ENCODE data around the gene MBLAC1. TPM values are rescaled to one million over a fixed set of nuclear protein-coding genes. Genes with fewer than 3 reads are reported as not detected.

MBLAC1 gene
- total RNA-seq, 1 experiment from 2014 or later: 0.70 TPM

DNA sequence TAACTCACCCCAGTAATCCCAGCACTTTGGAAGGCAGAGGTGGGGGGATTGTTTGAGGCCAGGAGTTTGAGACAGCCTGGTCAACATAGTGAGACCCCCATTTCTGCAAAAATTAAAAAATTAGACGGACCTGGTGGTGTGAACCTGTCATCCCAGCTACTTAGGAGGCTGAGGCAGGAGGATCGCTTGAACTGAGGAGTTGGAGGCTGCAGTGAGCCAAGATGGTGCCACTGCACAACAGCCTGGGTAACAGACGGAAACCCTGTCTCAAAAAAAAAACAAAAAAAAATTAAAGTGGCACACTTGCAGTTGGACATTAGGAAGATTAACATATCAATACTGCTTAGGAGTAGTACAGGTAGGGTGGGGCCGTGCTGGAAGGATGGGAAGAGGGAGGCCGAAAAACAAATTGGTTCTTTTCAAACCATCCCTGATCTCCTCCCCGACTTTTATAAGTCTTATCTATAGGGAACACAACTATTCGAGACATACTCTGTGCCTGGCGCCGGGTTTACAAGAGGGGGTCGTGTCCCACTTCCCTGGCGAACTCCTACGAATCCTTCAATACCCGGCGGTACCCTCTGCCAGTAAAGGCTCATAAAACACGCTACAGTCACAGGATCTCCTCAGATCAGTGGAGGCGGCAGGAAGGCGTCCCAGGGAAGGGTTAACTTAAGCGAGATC, 8.2 kb upstream of the MBLAC1 start:
- POLR2A ChIA-PET (ENCODE audit: unreplicated experiment): no interaction called here
- TF ChIP-seq EZH2 (IDR thresholded peaks at IDR 0.05; ENCODE audit: low read depth): no peak
- TF ChIP-seq, protein P1, sequence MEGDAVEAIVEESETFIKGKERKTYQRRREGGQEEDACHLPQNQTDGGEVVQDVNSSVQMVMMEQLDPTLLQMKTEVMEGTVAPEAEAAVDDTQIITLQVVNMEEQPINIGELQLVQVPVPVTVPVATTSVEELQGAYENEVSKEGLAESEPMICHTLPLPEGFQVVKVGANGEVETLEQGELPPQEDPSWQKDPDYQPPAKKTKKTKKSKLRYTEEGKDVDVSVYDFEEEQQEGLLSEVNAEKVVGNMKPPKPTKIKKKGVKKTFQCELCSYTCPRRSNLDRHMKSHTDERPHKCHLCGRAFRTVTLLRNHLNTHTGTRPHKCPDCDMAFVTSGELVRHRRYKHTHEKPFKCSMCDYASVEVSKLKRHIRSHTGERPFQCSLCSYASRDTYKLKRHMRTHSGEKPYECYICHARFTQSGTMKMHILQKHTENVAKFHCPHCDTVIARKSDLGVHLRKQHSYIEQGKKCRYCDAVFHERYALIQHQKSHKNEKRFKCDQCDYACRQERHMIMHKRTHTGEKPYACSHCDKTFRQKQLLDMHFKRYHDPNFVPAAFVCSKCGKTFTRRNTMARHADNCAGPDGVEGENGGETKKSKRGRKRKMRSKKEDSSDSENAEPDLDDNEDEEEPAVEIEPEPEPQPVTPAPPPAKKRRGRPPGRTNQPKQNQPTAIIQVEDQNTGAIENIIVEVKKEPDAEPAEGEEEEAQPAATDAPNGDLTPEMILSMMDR (conservative IDR thresholded peaks at IDR 0.05): no peak
- Histone ChIP-seq H3K27ac (no peak overlapping the region; the same call in 1 of the 2 replicates), H3K4me2 (peak overlapping the region; percentile 87), H2AFZ (peak overlapping the region; percentile 89), H3K27me3 (ENCODE audit: insufficient read depth, low read depth) (no peaks in the 10 kb centered on the region), H4K20me1 (ENCODE audit: insufficient read depth) (no peaks in the 10 kb centered on the region), H3K4me1 (replicated peaks; ENCODE audit: insufficient read depth) (peaks cover 5% of the 10 kb centered on the region; the same call in 1 of the 2 replicates), H3K36me3 (ENCODE audit: low read depth) (no peaks in the 10 kb centered on the region), H3K9me3 (ENCODE audit: insufficient read depth, low read depth) (no peaks in the 10 kb centered on the region), H3K9me2 (ENCODE audit: insufficient read depth) (no peaks in the 10 kb centered on the region), H3F3A (ENCODE audit: insufficient read depth, low read depth) (no peaks in the 10 kb centered on the region; the same call in 1 of the 2 replicates), H3K4me3 (peak overlapping the region; percentile 76), H3K79me2 (ENCODE audit: low read depth) (no peaks in the 10 kb centered on the region)
- intact Hi-C loops (cut with micrococcal nuclease; ENCODE audit: unreplicated experiment): loop anchor here (1.0 kb wide), 1 partner anchor 17 kb away; the partner anchor contains the start of genes AP4M1 and MCM7
- no peak for DNase-seq
- CTCF ChIA-PET: no interaction called here
- BruUV-seq (replicated peaks): TSS peak; percentile 44

DNA sequence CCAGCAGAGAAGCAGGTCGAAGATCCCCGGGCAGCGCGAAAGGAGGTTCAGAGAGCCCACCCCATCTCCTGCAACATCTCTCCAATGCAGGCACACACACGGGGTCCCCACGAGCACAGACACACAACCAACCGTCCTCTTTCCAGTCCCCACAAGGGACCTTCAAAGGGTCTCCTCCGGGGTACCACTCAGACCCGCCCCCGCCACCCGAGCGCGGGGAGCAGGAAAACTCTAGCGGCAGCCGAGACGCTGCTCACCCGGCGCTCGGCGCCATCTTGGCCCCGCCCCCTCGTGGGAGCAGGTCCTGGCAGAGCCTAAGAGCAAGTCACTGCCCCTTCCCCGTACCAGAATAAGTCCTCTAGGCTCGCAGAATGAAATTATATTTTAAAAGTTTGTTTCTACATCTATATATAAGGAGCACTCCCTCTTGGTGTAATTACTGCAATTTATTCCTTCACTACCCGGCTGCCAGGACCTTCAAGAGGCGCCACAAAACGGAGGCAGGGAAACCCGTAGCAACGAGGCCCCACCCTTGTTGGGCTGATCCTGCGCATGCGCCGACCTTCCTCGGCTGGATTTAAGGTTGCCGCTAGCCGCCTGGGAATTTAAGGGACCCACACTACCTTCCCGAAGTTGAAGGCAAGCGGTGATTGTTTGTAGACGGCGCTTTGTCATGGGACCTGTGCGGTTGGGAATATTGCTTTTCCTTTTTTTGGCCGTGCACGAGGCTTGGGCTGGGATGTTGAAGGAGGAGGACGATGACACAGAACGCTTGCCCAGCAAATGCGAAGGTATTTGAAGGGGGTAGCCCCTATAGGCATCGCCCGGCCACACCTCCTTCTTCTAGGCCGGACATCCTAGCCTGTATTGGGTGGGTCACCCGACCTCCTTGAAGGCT, 7.4 kb upstream of the MBLAC1 start, which contains the start of the genes CNPY4 and TAF6:
TSS of gene CNPY4 (plus strand) at position 563 of the 898 bp plus-strand sequence. CDS start at position 674, 111 bp downstream.
TSS of gene TAF6 (minus strand) at position 287 of the 898 bp plus-strand sequence. CDS start 5,149 bp downstream, outside the sequence.
- H3K9me2 ChIP-seq (ENCODE audit: insufficient read depth): no peaks in the 10 kb centered on the region
- H3K79me2 ChIP-seq (ENCODE audit: low read depth): no peaks in the 10 kb centered on the region
- peak within 1 kb of the TSS; percentile 89 for H2AFZ ChIP-seq
- no peaks in the 10 kb centered on the region for H3K9me3 ChIP-seq (ENCODE audit: insufficient read depth, low read depth)
- peaks cover 5% of the 10 kb centered on the region; the same call in 1 of the 2 replicates for H3K4me1 ChIP-seq (replicated peaks; ENCODE audit: insufficient read depth)
- BruUV-seq (replicated peaks): no TSS peak
- peak within 1 kb of the TSS; percentile 87 for H3K4me2 ChIP-seq
- intact Hi-C loops (cut with micrococcal nuclease; ENCODE audit: unreplicated experiment): loop anchor here (1.0 kb wide), 1 partner anchor 18 kb away; the partner anchor contains the start of genes AP4M1 and MCM7
- ChIA-PET POLR2A (ENCODE audit: unreplicated experiment) (interaction anchor here (0.6 kb wide), 1 partner anchor 25 kb away, joined by 3 read pairs; no protein-coding TSS in a partner anchor), CTCF (no interaction called here)
- no peaks in the 10 kb centered on the region; the same call in 1 of the 2 replicates for H3F3A ChIP-seq (ENCODE audit: insufficient read depth, low read depth)
- DNase-seq: peak; percentile 86 to 96
- H4K20me1 ChIP-seq (ENCODE audit: insufficient read depth): no peaks in the 10 kb centered on the region
- no peaks in the 10 kb centered on the region for H3K27me3 ChIP-seq (ENCODE audit: insufficient read depth, low read depth)
- H3K4me3 ChIP-seq: peak within 1 kb of the TSS; percentile 76
- TF ChIP-seq, protein P1 (conservative IDR thresholded peaks at IDR 0.05): no peak
- TF ChIP-seq EZH2 (IDR thresholded peaks at IDR 0.05; ENCODE audit: low read depth): no peak
- no peaks in the 10 kb centered on the region for H3K36me3 ChIP-seq (ENCODE audit: low read depth)
- peak within 1 kb of the TSS; percentile 52 for H3K27ac ChIP-seq
